ENCODE data around the gene CHST11.

The CHST11 gene

GRCh38 chr12:104434129-104434528, 22.6 kb upstream of the CHST11 start:
- no peak for DNase-seq

GRCh38 chr12:104435175-104435574, 21.6 kb upstream of the CHST11 start:
- DNase-seq, result no peak

GRCh38 chr12:104435765-104436164, 21.0 kb upstream of the CHST11 start:
- no peak for DNase-seq

- DNase-seq, result no peak
Observed at GRCh38 chr12:104436790-104437189, 20.0 kb upstream of the CHST11 start.

GRCh38 chr12:104438134-104438533, 18.6 kb upstream of the CHST11 start:
- DNase-seq, result no peak

- no peak for DNase-seq
Observed at GRCh38 chr12:104439137-104439536, 17.6 kb upstream of the CHST11 start.

GRCh38 chr12:104443008-104443407, 13.7 kb upstream of the CHST11 start:
- DNase-seq, result no peak

- no peak for DNase-seq
Observed at GRCh38 chr12:104446646-104447421, 9.9 kb upstream of the CHST11 start.

GRCh38 chr12:104448031-104448430, 8.7 kb upstream of the CHST11 start:
- DNase-seq, result no peak

GRCh38 chr12:104448451-104448850, 8.3 kb upstream of the CHST11 start:
- no peak for DNase-seq

GRCh38 chr12:104450700-104451099, 6.0 kb upstream of the CHST11 start:
- no peak for DNase-seq

GRCh38 chr12:104452087-104452486, 4.7 kb upstream of the CHST11 start:
- no peak for DNase-seq

- DNase-seq, result no peak
Observed at GRCh38 chr12:104453133-104453532, 3.6 kb upstream of the CHST11 start.

GRCh38 chr12:104454997-104455396, 1.8 kb upstream of the CHST11 start:
- no peak for DNase-seq

- DNase-seq, result no peak
Observed at GRCh38 chr12:104455578-104456416, 951 bp upstream of the CHST11 start.

- DNase-seq, result peak; percentile 86
Observed at GRCh38 chr12:104456950-104457745, 400 bp downstream of the CHST11 start.

GRCh38 chr12:104457746-104458693, 1.3 kb downstream of the CHST11 start:
- peak; percentile 80 for DNase-seq

GRCh38 chr12:104458694-104459367, 2.1 kb downstream of the CHST11 start:
- DNase-seq, result peak; percentile 68

GRCh38 chr12:104459368-104459909, 2.7 kb downstream of the CHST11 start:
- DNase-seq, result no peak

- DNase-seq, result peak; percentile 55
Observed at GRCh38 chr12:104460041-104460719, 3.4 kb downstream of the CHST11 start.

Data from activated CD8-positive, alpha-beta memory T cell treated with anti-CD3 and anti-CD28 coated beads for 24 hours (primary cell).